Dermis lymphatic vessel endothelial cell (primary cell): ENCODE data around the gene CSPG5. TPM values are rescaled to one million over a fixed set of nuclear protein-coding genes. Genes with fewer than 3 reads are reported as not detected.

Experiments
- total RNA-seq: library from RNA; depleted of rRNA; stranded (reverse); fragments of >200 nt; gene quantifications from 2 replicates; pipeline ENCODE4 v1.2.1, GENCODE V29; 2014

CSPG5 gene, protein sequence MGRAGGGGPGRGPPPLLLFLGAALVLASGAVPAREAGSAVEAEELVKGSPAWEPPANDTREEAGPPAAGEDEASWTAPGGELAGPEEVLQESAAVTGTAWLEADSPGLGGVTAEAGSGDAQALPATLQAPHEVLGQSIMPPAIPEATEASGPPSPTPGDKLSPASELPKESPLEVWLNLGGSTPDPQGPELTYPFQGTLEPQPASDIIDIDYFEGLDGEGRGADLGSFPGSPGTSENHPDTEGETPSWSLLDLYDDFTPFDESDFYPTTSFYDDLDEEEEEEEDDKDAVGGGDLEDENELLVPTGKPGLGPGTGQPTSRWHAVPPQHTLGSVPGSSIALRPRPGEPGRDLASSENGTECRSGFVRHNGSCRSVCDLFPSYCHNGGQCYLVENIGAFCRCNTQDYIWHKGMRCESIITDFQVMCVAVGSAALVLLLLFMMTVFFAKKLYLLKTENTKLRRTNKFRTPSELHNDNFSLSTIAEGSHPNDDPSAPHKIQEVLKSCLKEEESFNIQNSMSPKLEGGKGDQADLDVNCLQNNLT
- 0.11 and 0.26 TPM in 2 replicates for total RNA-seq

DNA sequence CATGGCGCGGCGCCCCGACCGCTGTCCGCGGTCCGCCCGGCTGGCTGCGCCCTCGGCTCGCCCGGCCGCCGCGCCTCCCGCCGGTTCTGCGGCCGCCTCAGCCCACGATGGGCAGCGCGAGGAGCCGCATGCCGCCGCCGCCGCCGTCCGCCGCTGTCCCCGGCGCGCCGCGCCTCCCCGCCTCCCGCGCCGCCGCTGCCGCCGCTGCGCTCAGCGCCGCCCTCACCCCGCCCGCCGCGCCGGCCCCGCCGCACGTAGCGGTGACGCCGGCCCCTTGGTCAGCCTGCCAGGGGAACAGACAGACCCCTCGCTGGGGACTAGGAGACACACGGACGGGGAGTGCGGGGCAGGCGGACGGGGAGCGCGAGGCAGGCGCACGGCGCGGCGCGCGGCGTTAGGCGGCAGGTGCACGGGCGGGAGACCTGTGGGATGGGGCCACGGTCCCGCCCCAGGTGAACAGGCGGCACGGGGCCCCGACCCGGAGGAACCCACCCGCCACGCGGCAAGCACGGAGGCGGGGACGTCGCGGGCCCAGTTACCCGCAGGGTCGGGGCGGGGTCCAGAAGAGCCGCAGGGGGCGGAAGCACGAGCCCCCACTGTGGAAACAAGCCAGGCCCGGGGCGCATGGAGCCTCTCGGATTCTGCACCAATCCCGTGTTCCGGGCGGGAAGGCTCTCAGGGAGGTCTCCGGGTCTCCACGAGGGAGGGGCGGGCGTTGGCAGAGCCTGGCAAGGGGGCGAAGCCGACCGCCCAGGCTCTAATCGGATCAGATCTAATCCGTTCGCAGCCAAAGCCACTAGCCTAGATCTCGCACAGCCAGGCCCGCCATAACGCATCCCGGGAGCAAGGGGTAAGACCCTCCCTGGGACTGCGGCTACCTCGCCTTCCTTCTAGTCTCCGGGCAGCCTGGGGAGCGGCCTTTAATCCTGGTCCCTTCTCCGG lies at the start of gene CSPG5:
CSPG5 (minus strand) TSS at position 175 of the 942 bp plus-strand sequence; CDS start at position 3, 172 bp downstream.

DNA sequence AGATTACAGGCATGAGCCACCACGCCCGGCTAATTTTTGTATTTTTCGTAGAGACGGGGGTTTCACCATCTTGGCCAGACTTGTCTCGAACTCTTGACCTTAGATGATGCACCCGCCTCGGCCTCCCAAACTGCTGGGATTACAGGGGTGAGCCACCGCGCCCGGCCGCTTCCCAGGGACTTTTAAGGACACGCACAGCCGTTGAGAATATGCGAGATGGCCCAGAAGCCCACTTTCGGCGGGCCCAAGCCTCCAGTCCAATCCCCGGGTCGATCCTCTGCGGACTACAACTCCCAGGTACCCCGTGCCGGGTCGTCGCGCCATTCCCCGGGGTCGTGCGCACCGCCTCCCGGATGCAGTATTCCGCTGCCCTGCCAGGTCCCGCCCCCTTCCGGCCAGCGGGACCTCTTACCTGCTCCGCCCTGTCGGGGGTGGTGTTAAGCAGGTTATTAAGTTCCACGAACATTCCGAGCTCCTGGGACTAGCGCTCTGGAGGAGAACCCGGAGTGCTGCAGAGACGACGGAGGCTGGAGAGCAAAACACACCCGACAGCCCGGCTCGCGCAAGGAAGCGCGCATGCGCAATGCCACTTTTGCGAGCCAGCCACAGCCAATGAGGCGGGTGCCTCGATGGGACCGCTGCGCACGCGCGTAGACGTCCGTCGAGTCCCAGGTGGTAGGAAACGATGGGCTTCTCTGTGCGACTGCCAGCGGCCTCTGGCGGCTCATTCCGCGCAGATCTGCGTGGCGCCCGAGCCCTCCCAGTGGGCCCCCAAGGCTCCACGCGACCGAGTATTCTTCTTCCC lies 65.3 kb downstream of the CSPG5 start, which contains the start of gene ELP6:
ELP6 (minus strand) TSS at position 588 of the 805 bp plus-strand sequence; CDS start at position 466, 122 bp downstream.

Other genes starting within 250 kb of the CSPG5 start
- 14.2 and 15.3 TPM in 2 replicates for gene PTPN23, start 197.8 kb downstream of the CSPG5 start, total RNA-seq
- 39.7 and 46.6 TPM in 2 replicates for gene SCAP, start 102.9 kb downstream of the CSPG5 start, total RNA-seq
- 32.1 and 35.2 TPM in 2 replicates for gene ELP6, start 65.2 kb downstream of the CSPG5 start, total RNA-seq
- gene SMARCC1, start 203.0 kb upstream of the CSPG5 start, total RNA-seq, result 24.9 and 32.0 TPM in 2 replicates
- 42.5 and 51.6 TPM in 2 replicates for gene DHX30, start 224.3 kb upstream of the CSPG5 start, total RNA-seq